GM06990 (cell line): ENCODE results near the gene PLK2.

Source experiments
- DNase-seq: peaks from one replicate; pipeline ENCODE4 v3.0.0-alpha.2; 2011; ENCODE audit not compliant: insufficient read length; ENCODE audit errors: extremely low read depth
- H3K27me3 ChIP-seq: replicated peaks from 2 replicates; pipeline ENCODE4 v1.6.0; 2011; ENCODE audit warnings: low read length; ENCODE audit not compliant: control insufficient read depth, insufficient read depth
- H3K36me3 ChIP-seq: 2 replicates; pipeline ENCODE4 v1.5.1; 2011; ENCODE audit warnings: low read length; ENCODE audit not compliant: control insufficient read depth, insufficient read depth
- H3K4me3 ChIP-seq: replicated peaks from 2 replicates; pipeline ENCODE4 v1.5.1; 2011; ENCODE audit warnings: low read depth, mild to moderate bottlenecking, control low read depth, low read length
- TF ChIP-seq, protein P1 (sequence below): IDR thresholded peaks from 2 replicates; pipeline ENCODE4 v1.5.1; 2011; ENCODE audit warnings: low read length, control low read depth, mild to moderate bottlenecking, inconsistent platforms; ENCODE audit not compliant: insufficient read depth, poor library complexity, severe bottlenecking

Gene PLK2

DNA sequence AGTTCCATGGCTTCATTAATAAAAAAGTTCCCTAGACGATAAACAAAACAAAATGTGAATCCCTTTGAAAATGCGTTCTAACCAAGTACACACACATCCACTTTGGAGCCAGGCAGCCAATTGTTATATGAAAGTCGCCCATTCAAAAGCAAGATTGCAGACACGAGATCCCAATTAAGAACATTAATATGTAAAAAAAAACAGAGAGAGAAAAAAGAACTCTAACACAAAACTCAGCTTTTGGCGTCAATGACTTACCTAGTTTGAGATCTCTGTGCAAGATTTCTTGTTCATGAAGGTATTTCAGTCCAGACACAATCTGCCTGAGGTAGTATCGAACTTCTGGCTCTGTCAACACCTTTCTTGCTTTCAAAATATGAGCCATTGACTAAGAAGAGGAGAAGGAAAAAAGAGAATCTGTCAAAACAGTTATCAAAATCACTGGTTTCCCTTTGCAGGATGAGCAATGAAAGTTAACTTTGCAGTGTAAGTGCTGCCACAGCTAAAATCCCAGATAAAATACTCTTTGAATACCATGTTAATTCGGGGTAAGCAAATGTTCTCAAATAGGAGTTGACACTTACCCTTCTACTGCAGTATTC, 1.6 kb downstream of the PLK2 start:
- DNase-seq, result no peak
- H3K36me3 ChIP-seq, result no peaks in the 10 kb centered on the region; the same call in 1 of the 2 replicates
- H3K27me3 ChIP-seq, result no peaks in the 10 kb centered on the region
- H3K4me3 ChIP-seq, result no peak overlapping the region; the same call in 1 of the 2 replicates
- TF ChIP-seq, protein P1, sequence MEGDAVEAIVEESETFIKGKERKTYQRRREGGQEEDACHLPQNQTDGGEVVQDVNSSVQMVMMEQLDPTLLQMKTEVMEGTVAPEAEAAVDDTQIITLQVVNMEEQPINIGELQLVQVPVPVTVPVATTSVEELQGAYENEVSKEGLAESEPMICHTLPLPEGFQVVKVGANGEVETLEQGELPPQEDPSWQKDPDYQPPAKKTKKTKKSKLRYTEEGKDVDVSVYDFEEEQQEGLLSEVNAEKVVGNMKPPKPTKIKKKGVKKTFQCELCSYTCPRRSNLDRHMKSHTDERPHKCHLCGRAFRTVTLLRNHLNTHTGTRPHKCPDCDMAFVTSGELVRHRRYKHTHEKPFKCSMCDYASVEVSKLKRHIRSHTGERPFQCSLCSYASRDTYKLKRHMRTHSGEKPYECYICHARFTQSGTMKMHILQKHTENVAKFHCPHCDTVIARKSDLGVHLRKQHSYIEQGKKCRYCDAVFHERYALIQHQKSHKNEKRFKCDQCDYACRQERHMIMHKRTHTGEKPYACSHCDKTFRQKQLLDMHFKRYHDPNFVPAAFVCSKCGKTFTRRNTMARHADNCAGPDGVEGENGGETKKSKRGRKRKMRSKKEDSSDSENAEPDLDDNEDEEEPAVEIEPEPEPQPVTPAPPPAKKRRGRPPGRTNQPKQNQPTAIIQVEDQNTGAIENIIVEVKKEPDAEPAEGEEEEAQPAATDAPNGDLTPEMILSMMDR, result no peak

DNA sequence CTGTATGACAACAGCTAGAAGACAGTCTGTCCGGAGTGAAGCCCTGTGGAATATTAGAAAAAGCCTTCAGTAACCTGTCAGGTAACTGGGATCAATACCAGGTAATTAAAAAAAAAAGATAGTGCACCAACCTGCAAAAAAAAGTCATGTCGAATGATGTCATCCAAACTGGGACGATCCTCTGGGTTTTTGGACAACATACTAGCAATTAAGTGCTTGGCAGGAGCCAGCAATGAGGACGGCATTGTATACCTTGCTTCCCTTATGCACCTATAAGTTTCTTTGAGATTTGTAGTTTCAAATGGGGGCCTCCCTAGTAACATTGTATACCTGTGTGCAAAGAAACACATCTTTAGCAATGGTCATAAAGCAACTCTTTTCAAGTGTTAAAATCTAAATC, 2.8 kb downstream of the PLK2 start:
- TF ChIP-seq, protein P1, result no peak
- no peak for DNase-seq
- no peaks in the 10 kb centered on the region for H3K27me3 ChIP-seq
- no peak overlapping the region for H3K4me3 ChIP-seq
- no peaks in the 10 kb centered on the region; the same call in 1 of the 2 replicates for H3K36me3 ChIP-seq

DNA sequence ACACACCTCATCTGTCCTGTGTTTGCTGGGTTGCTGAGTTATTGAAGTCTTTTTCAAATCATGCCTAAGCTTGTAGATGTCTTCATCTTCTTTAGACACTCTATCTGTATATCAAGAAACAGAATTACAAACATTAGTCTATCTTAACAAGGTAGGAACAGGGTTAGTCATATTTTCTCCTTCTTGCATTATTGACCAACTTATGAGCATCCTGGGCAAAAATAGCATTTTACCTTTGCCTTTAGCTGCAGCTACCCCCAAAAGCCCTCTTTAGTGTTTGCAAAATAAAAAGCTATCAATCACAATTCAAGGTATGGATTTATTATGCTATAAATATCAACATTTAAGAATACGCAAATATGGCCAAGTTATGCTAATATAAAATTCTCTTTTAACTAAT, 3.4 kb downstream of the PLK2 start:
- H3K27me3 ChIP-seq, result no peaks in the 10 kb centered on the region
- H3K4me3 ChIP-seq, result no peak overlapping the region
- H3K36me3 ChIP-seq, result no peaks in the 10 kb centered on the region; the same call in 1 of the 2 replicates
- no peak for DNase-seq
- TF ChIP-seq, protein P1, result no peak

DNA sequence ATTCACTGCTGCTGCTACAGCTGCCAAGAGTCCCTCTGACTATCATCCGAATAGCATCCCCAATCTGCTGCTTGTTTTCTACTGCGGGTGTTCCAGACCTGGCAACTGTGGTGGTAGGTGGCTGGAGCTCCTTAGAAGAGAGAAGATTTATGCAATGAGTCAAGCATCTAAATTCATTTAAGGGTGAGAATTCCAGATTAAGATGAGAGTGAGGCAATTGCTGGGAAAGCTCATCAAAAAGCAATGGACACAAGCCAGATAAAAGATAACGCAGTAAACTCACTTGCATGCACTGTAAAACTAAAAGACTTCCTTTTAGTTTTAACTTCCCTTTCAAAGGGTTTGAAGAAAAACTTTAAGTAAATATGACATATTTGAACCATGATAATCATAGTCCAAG, 3.9 kb downstream of the PLK2 start:
- no peaks in the 10 kb centered on the region; the same call in 1 of the 2 replicates for H3K36me3 ChIP-seq
- DNase-seq, result no peak
- TF ChIP-seq, protein P1, result no peak
- H3K4me3 ChIP-seq, result no peak overlapping the region
- no peaks in the 10 kb centered on the region for H3K27me3 ChIP-seq

DNA sequence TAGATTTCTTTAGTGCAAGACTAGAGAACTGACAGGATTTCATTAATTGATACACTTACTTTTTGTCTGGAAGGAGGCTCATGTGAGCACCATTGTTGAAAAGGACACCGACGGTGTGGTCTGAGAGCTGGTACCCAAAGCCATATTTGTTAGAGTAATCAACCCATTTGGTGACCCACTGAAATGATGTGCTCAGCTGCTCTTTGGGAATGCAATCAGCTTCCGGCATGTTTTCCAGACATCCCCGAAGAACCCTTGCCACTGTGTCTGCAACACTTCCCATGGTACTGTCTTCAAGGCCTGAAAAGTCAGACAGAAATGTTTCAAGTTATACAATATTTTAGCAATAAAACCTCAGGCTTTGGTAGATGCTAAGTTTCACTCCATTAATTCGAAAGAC, 4.4 kb downstream of the PLK2 start:
- Histone ChIP-seq H3K36me3 (no peaks in the 10 kb centered on the region; the same call in 1 of the 2 replicates), H3K4me3 (no peak overlapping the region), H3K27me3 (no peaks in the 10 kb centered on the region)
- no peak for DNase-seq
- TF ChIP-seq, protein P1, result no peak

DNA sequence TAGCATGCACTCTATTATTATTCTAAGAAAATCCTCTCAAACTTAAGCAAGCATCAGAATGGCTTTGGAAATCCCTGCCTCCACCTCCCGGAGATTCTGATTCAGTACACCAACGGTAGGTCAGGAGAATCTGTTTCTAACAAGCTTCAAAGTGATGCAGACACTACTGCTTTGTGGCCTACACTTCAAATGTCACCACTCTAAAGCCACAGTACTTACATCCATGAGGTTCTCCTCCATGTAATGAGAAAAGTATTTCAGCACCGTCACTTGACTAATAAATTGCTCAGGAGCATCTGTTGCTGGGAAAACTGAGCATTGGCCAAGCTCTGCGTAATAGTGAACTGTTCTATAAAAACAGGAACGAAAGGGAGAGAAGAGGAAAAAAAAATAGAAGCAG, 4.8 kb downstream of the PLK2 start:
- Histone ChIP-seq H3K36me3 (no peaks in the 10 kb centered on the region; the same call in 1 of the 2 replicates), H3K4me3 (no peak overlapping the region), H3K27me3 (no peaks in the 10 kb centered on the region)
- no peak for DNase-seq
- TF ChIP-seq, protein P1, result no peak
